Right kidney (tissue), 1 donor: ENCODE measurements around the gene BMP10.

Source experiments
- DNase-seq: peaks from one replicate; pipeline ENCODE4 v3.0.0-alpha.2; 2016

BMP10 gene

DNA sequence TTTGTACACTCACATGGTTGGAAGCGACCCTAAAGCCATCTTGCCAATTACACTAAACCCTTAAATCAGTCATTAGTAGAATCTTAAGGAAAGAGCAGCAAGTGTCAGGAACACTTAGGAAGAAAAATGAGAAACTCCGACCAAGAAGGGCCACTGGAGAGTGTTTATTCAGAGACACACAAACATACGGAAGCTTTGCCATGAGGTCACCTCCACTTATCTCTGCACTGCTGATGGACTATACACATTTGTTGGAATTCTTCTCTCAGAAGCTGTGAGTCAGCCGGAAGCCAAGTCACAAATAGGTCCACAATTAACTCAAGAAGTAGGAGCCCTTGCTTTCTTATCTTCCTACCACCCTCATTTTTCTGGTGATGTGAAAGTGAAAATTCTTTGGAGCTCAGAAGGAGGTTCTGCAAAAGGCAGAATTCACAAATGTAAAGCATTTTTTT lies 21.6 kb downstream of the BMP10 start:
- no peak for DNase-seq

DNA sequence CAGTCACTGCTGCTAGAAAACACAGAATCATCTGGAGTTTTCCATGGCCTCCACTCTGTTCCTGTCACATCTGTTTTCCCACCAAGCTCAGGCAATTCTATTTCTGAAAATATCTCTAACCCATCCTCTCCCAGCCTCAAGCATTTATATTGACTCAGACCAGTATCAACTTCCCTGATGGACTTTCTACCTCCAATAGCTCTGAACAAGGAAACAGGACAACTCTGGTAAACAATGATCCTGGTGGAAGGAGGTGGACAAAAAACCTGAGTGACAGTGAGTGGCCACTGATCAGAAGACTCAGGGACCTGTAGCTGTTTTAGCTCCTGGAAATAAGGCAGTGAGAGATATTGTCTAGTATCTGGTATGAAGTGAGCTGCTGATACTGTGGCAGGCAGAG lies 23.4 kb downstream of the BMP10 start:
- no peak for DNase-seq

DNA sequence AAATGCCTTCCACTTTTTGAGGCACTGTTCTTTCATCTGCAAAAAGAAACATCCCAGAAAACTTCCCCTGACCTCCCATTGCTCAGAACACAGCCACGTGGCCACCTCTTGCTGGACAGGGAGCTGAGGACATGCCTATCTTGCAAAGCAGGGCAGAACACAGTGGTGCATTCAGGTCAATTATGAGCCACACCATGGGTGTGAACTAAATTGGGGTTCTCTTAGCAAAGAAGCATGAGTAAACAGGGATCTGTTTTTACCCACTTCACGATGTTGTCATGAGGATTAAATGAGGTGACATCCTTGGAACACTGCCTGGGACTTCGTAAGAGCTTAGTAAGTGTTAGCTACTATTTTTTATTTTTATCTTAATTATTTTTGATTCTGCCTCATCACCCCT lies 25.1 kb downstream of the BMP10 start:
- no peak for DNase-seq

DNA sequence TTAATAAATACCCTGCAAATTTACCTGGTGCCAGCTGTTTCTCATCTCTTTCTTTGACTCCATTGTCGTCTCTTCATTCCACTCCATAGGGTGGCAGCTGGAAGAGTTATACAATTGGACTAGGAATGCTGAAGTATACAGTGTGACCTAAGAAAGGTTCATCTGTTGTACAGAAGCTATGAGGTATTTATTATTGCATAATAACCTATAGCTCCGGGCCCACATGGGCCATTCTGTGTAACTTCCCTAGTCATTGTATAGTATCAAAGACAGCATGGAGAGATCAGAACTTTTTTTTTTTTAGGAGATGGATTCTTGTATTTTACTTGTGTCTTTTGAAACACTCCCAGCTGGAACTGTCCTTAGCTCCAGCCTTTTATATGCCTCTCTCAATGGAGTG lies 26.2 kb downstream of the BMP10 start:
- no peak for DNase-seq

DNA sequence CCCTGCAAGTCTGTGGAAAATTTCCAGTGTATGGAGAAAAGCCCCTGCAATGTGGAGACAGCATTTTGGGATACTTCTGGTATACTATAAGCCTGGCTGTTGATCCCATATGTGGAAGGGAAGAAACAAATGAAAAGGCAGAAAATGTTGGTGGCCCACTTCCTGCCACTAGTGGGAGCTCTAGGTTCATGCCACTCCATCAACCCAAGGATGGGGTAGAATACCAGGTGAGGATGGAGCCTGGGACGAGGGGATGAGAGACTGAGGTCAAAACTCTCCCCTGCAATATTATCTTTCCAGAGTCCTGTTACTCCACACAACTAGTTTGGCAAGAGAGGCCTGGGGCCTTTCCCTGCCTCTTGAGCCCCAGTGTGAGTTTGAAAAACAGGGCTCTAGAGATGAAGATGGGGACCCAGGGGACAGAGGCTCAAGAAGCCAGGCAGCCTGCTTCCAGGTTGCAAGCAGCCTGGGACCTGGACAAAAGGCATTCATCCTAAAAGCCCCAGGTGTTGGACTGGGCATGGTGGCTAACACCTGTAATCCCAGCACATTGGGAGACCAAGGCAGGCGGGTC lies 31.9 kb downstream of the BMP10 start:
- no peak for DNase-seq

DNA sequence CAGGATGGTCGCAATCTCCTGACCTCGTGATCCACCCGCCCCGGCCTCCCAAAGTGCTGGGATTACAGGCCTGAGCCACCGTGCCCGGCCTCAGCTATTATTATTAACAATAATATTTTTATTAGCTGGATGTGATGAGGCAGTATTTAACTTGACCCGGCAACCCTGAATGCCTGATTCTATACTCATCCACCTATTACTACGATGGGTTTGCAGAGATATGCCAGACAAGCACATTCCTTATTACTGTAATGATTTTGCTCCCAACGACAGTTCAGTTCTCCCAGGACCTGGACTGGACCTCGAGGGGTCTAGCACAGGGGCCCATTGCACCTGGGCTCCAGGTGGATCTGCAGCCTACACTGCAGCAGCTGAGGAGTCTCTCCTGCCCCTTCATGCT lies 32.6 kb downstream of the BMP10 start:
- DNase-seq, result no peak

DNA sequence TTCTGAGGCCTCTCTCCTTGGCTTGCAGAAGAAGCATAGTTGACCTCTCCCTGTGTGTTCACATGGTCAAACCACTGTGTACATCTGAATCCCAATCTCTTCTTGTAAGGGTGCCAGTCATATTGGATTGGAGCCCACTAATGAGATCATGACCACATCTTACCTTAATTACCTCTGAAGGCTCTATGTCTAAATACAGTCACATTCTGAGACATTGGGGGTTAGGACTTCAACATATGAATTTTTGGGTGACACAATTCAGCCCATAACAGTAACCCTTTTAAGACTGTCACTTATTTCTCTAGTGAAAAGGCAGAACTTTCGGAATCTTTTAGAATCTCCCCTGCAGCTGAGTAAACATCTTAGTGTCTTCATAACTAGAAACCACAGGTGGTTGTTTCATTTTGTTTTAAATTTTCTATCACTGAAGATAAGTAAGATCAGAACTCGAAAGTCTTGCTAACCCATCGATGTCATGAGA lies 33.3 kb downstream of the BMP10 start:
- no peak for DNase-seq

DNA sequence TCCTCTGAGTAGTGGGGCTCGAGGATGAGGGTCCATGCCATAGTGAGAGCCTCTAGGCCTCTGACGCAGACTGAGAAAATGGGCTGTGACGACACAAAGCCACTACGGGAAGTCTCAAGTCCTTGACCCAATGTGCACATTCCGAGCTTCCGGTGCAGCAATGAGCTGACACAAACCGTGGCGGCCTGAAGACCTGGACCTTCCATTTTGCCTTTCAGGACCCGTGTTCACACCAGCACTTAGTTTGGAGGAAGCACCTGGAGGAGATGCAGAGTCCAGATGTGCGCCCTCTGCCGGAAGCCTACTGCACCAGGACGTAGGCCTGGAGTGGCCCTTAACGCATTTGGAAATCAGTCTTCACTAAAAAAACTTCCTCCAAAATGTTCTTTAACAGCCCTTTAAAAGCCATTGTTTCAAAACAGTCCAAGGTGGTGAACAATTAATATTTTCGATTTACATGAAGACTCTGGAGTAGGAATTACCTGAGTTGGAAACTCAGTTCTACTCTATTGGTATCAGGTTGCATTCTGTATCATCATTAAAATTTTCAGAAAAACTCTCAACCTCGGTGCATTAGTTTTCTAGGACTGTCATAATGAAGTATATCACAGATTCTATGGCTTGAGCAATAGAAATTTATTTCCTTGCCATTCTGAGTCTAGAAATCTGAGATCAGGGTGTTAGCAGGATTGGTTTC lies 33.9 kb downstream of the BMP10 start:
- DNase-seq, result no peak

DNA sequence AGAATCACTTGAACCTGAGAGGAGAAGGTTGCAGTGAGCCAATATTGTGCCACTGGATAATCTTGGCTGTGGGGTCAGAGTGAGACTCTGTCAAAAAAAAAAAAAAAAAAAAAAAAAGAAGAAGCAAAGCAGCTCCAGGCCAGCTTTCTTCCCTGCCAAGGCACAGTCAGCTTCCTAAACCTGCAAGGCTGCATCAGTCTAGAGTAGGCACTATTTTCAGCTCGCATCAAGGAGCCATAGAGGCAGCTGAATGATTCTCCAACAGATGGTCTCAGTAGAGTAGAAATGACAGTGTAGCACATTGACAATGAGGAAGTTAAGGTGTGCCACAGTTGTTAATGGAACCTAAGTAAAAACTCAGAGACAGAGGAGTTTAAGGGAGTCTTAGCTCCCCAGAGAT lies 35.6 kb downstream of the BMP10 start:
- DNase-seq, result no peak

DNA sequence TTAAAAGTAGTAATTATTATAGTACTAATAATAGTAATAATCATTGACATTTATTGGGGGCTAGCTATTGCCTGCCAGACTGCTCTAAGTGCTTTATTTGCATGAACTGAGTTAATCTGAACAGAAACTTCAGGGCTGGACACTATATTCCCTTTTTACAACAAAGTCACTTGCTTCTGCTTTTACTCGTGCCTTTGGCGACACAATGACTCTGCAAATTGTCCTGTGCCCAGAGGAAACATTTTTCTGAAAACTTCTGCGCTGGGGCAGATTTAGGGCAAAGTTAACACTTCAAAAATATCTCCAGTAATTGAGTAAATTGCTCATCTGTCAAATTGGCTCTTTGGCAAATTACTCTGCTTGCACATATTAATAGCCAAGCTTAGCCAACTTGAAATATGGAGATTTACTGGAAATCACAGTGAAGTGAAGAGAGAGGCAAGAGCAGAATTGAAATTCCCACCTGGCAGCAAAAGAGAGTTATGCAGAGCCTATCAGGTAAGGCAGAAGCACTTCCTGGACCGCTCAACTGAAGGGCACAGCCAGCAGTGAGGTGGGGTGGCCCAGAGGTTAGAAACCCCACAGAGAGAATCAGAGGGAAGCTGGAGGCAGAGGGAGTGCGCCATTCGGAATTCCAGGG lies 36.3 kb downstream of the BMP10 start:
- no peak for DNase-seq

DNA sequence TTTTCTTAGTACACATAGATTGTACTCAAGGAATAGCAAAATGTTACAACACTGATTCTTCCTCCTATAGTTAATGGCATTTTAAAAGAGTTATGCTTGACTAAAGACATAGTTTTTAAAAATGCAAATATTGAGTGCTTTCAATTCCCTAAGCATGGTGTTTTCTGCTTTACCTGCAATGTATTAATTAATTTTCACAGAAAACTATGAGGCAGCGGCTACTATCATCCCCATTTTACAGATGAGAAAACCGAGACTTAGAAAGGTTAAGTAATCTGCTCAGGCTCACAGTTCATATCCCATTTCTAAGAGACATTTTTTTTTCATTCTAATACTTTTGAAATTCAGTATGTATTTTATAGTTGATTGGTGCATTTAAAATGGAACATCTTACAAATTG lies 38.0 kb downstream of the BMP10 start:
- no peak for DNase-seq

DNA sequence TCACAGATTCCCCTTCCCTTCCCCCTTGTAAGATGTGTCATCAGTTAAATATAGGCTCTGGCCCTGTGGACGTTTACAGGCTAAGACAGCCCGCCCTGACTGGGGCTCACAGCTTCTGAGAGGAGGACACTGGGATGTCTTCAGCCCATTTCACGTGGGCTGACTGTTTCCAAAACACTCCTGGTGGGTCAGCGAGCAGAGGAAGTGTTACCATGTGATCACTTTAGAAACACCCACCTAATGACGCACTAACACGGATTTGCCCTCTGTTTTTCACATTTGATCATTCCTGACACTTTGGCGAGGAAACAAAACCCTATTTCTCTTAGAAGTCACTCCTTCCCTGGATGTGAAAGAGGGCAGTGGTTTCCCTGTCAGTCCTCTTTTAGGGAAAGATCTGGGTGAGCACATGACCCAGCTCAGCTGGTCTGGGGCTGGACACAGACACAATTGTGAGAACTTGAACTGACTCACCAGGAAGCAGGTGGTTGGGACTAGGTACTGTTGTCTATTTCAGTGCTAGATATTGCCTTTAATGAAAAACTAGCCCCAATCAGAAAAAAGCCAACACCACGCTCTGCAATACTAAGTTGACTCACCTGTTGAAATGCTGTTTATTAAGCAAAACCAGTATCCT lies 38.8 kb downstream of the BMP10 start:
- DNase-seq, result no peak

DNA sequence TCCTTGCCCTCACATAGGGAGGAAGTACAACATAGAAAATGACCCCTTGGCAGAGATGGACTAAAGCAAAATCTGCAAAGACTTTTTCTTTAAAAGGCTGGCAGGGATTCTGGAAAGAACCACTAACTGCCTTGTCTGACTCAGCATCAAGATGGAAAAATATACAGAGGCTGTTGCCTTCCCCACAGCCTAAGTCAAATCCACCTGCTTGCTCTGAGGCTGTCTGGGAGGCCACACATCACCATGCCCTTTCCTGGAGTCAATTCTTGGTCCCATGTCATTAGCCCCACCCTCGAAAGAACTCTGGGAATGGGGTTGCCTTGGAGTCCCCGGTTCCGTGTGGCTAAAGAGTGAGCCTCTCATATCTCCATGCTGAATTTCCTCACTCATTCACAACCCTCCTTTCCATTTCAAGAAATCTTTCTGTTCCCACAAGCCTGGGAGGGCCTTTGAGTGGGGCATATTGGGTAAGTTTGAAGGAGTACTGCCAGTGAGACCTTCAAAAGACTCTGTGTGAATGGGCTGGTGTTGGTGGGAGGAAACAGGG lies 39.4 kb downstream of the BMP10 start:
- DNase-seq, result no peak

DNA sequence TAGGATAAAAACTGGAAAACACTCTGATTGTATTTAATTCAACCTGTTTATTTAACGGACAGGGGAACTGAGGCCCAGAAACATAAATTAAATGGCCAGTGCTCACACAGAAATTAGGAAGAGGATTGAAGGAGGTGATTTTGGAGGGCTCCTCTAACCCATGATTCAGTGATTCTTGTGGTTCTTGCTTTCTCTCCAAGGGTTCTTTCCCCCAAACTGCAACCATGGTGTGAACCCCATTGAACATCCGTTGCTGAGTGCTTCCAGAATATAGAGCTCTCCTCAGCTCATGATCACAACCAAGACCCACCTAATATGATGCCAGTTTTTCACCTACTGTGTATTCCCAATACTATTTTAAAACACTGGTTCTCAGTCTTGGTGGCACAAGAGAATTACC lies 41.4 kb downstream of the BMP10 start:
- no peak for DNase-seq

DNA sequence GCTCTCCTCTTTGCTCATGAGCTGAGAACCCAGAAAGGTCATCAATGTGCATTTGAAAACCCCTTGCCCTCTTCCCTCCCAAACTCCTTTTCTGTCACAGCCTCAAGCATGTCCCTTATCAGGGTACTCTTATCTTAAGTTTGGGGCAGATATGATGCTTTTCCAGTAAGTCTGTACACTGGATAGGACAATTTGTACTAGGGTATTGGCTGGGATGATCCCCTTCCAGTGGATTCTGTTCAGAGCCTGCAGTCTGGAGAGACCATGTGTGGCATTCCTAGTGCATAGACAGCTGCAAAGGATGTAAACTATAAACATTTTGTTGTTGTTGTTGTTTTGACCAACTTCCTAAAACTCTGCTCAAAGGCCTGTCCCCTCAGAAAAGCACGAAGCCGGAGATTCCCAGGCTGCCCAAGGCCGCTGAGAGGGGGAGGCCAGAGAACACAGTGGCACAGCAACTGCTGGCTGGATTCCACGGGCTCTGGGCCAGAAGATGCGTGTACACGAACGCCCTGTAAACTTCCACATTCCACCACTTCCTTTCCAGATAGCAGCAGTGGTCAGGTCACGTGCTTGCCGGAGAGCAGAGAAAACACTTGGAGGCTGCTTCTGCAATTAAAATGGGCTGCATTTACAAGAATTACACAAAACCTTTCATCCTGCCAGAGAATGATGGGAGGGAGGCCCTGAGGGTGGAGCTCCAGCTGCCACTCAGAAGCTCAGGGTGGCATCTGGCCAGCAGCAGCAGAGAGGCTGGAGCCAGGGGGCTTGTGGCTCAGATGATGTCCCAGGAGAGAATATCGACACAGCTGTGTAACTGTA lies 42.1 kb downstream of the BMP10 start:
- DNase-seq, result peak; percentile 55

DNA sequence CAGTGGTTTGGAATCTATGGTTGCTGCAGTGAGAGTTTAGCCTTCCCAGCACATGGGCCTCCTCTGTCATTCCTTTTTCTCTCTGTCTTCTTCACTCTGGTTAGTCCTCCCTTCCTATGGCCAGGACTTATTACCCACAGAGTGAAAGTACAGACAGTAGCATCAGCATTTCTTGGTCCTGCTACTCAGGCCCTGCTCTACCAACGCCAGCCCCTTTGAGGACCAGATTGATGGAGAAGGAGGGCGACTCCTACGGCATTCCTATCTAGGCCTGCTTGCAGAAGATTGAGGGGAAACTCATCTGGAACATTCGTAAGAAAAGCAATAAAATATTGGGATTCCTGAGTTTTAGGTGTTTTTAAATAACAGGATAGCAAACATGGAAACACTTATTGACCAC lies 43.5 kb downstream of the BMP10 start:
- DNase-seq, result no peak

DNA sequence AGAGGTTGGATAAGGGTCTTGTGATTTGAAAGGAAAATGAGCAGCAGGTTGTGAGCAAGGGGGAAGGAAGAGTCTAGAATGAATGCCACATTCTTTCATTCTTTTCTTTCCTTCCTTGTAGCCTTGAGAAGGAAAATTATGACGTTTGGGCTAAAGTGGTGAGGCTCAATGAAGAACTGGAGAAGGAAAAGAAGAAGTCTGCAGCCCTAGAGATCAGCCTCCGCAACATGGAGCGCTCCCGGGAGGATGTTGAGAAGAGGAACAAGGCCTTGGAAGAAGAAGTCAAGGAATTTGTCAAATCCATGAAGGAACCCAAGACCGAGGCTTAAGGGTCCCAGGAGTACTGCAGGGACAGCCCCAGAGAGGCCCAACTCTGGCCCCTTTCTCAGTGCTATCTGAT lies 45.3 kb downstream of the BMP10 start:
- no peak for DNase-seq

DNA sequence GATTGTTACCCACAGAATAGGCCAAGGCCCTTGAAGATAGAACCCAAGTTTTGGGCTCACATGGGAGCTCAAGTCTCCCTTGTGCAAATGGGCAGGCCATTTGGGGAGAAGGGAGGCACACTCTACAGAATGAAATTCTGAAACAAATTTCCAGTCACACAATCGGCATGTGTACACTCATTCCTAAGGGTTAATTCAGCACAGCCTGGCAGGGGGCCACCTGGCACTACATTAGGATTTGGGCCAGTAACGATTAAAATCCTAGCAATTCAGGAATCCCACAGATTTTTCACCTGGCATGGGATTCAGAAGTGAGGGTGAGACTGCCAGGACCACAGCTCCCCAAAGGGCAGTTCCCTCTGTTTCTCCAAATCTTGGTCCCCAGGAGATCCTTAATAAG lies 46.4 kb downstream of the BMP10 start:
- DNase-seq, result no peak

DNA sequence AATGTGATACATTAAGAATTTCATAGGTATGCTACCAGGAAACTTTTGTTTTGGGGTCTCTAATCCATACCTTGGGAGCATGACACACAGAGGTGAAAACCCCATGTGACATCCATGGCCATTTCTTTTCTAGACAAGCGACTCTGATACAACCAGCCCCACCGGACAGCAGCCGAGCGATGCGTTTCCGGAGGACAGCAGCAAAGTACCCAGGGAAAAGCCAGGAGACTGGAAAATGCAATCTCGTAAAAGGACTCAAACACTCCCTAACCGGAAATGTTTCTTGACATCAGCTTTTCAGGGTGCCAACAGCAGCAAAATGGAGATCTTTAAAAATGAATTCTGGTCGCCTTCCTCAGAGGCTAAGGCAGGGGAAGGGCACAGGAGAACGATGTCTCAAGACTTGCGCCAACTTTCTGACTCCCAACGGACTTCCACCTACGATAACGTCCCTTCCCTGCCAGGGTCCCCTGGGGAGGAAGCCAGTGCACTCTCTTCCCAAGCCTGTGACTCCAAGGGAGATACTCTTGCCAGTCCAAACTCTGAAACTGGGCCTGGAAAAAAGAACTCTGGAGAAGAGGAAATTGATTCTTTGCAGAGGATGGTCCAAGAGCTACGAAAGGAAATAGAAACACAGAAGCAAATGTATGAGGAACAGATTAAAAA lies 48.9 kb downstream of the BMP10 start:
- DNase-seq, result no peak

DNA sequence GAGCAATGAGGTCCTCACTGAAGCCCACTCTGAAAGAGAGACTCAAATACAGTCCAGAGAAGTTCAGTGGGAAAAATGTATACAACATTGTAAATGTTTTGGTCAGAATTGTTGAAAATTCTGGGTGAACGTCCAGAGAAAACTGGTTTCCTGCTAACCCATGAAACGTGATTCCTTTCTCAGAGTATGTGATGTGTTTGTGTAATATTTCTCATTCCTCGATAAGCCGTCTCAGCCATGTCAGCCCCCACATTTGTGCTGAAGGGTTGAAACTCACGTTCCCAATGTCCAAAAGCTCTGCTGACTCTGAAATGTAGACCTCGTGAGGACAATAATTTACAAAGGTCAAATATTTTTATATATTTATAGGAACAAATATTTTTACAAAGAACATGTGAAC lies 51.6 kb downstream of the BMP10 start:
- no peak for DNase-seq

DNA sequence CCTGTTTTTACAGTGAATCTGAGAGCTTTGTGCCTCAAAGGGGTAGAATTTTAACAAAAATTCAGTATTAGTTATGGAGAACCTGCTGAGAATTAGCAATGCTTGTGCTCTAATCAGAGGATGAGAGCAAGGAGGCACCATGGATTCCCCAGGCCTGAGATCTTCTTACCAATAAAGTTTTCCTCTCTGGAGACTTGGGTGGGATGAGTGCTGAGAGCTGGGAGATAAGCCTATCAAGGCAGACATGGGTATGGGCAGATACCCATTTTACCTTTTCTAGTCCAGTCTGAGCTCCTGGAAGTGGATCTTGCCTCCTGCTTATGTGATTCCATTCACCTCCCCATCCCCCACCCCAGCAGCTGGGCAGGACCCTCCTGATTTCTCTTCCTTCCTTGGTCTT lies 53.9 kb downstream of the BMP10 start:
- DNase-seq, result no peak
